Measurements from ENCODE around the gene CD68. TPM values are rescaled to one million over a fixed set of nuclear protein-coding genes. Genes with fewer than 3 reads are reported as not detected.

Gene CD68
- total RNA-seq, 1 experiment from 2014 or later, result 1.8 TPM

GRCh38 chr17:7629939-7630571 lies 50.6 kb downstream of the CD68 start, which contains the start of gene SHBG:
TSS of gene SHBG (plus strand) at chr17:7630135. CDS start at chr17:7630173, 38 bp downstream.
- H3K9me3 ChIP-seq (ENCODE audit: low read depth, low read length, poor library complexity, severe bottlenecking), result no peaks in the 10 kb centered on the region
- no peak for DNase-seq (ENCODE audit: low spot score)
- intact Hi-C loops (cut with micrococcal nuclease; ENCODE audit: unreplicated experiment), result loop anchor here (5.0 kb wide), 1 partner anchor 57 kb away; the partner anchor contains the start of genes TP53 and WRAP53
- TF ChIP-seq EZH2 (IDR thresholded peaks at IDR 0.05; ENCODE audit: borderline replicate concordance, low read depth, low read length, poor library complexity, severe bottlenecking) (no peak), CTCF (conservative IDR thresholded peaks at IDR 0.05; ENCODE audit: low read depth, low read length) (no peak)
- no peaks in the 10 kb centered on the region for H3K27me3 ChIP-seq (replicated peaks; ENCODE audit: insufficient read depth, low read depth, low read length, poor library complexity)
- BruUV-seq (replicated peaks), result no TSS peak
- ChIA-PET POLR2A (ENCODE audit: low non-redundant PET) (no interaction called here), CTCF (no interaction called here)
- H3K27ac ChIP-seq (ENCODE audit: low read depth, low read length, poor library complexity, severe bottlenecking), result no peak within 1 kb of the TSS
- no peaks in the 10 kb centered on the region for H3K4me1 ChIP-seq (ENCODE audit: insufficient read depth, low read length, poor library complexity, severe bottlenecking)
- no peak within 1 kb of the TSS for H3K4me3 ChIP-seq (ENCODE audit: low read depth, low read length, poor library complexity, severe bottlenecking)
- no peaks in the 10 kb centered on the region for H3K36me3 ChIP-seq (ENCODE audit: insufficient read depth, low read length, poor library complexity, severe bottlenecking)

Other genes with a start within 250 kb of the CD68 start
- 1.1 TPM in 2 replicates for gene ACAP1, start 243.1 kb upstream of the CD68 start, total RNA-seq (2021)
- gene KCTD11, start 227.5 kb upstream of the CD68 start, total RNA-seq (2021), result 3.8 TPM in 2 replicates
- gene TMEM95, start 224.5 kb upstream of the CD68 start, total RNA-seq (2021), result not detected in 2 replicates
- 0.90 and 1.1 TPM in 2 replicates for gene TNK1, start 198.5 kb upstream of the CD68 start, total RNA-seq (2021)
- gene PLSCR3, start 185.1 kb upstream of the CD68 start, total RNA-seq (2021), result 15.2 and 29.3 TPM in 2 replicates
- 57.6 and 91.6 TPM in 2 replicates for gene TMEM256, start 175.5 kb upstream of the CD68 start, total RNA-seq (2021)
- 36.9 and 60.5 TPM in 2 replicates for gene NLGN2, start 171.8 kb upstream of the CD68 start, total RNA-seq (2021)
- 0.43 and 0.55 TPM in 2 replicates for gene SPEM1, start 159.3 kb upstream of the CD68 start, total RNA-seq (2021)
- 0.24 TPM in 1 of 2 replicates, not detected in the other for gene SPEM2, start 154.0 kb upstream of the CD68 start, total RNA-seq (2021)
- gene SPEM3, start 150.8 kb upstream of the CD68 start, total RNA-seq (2021), result not detected in 2 replicates
- 3.2 and 4.7 TPM in 2 replicates for gene TMEM102, start 144.2 kb upstream of the CD68 start, total RNA-seq (2021)
- gene FGF11, start 140.1 kb upstream of the CD68 start, total RNA-seq (2021), result 18.2 and 24.6 TPM in 2 replicates
- 5.2 and 8.6 TPM in 2 replicates for gene CHRNB1, start 134.6 kb upstream of the CD68 start, total RNA-seq (2021)
- gene ZBTB4, start 100.0 kb upstream of the CD68 start, total RNA-seq (2021), result 17.7 and 21.0 TPM in 2 replicates
- gene SLC35G6, start 98.2 kb upstream of the CD68 start, total RNA-seq (2021), result not detected in 2 replicates
- gene POLR2A, start 95.3 kb upstream of the CD68 start, total RNA-seq (2021), result 330 and 341 TPM in 2 replicates
- gene TNFSF12, start 30.6 kb upstream of the CD68 start, total RNA-seq (2021), result 0.55 and 0.75 TPM in 2 replicates
- 0.69 and 0.74 TPM in 2 replicates for gene TNFSF13, start 20.9 kb upstream of the CD68 start, total RNA-seq (2021)
- 113 and 122 TPM in 2 replicates for gene SENP3, start 17.7 kb upstream of the CD68 start, total RNA-seq (2021)
- gene MPDU1, start 4.2 kb downstream of the CD68 start, total RNA-seq (2021), result 133 and 149 TPM in 2 replicates
- 0.87 and 1.3 TPM in 2 replicates for gene SOX15, start 10.5 kb downstream of the CD68 start, total RNA-seq (2021)
- gene FXR2, start 35.3 kb downstream of the CD68 start, total RNA-seq (2021), result 101 TPM in 2 replicates
- 61.7 and 79.3 TPM in 2 replicates for gene SAT2, start 48.2 kb downstream of the CD68 start, total RNA-seq (2021)
- gene SHBG, start 50.5 kb downstream of the CD68 start, total RNA-seq (2021), result 0.33 TPM in 1 of 2 replicates, not detected in the other
- 3.5 and 5.9 TPM in 2 replicates for gene ATP1B2, start 71.3 kb downstream of the CD68 start, total RNA-seq (2021)
- gene TP53, start 107.9 kb downstream of the CD68 start, total RNA-seq (2021), result 32.2 and 34.8 TPM in 2 replicates
- 42.2 and 51.8 TPM in 2 replicates for gene WRAP53, start 108.8 kb downstream of the CD68 start, total RNA-seq (2021)
- 10.0 and 15.8 TPM in 2 replicates for gene EFNB3, start 125.6 kb downstream of the CD68 start, total RNA-seq (2021)
- gene DNAH2, start 138.1 kb downstream of the CD68 start, total RNA-seq (2021), result 0.15 and 0.24 TPM in 2 replicates